LHCN-M2 (cell line): Measurements from ENCODE around the gene MARK1. TPM values are rescaled to one million over a fixed set of nuclear protein-coding genes. Genes with fewer than 3 reads are reported as not detected.

Experiments
- DNase-seq: peaks from one replicate; pipeline ENCODE4 v3.0.0-alpha.2; 2012; ENCODE audit warnings: low read depth
- polyA plus RNA-seq: library from polyadenylated mRNA; unstranded; fragments of >200 nt; gene quantifications from one replicate; pipeline ENCODE4 v1.2.1, GENCODE V29; 2012; ENCODE audit warnings: missing spikeins
- total RNA-seq: library from RNA; depleted of rRNA; stranded (reverse); fragments of >200 nt; gene quantifications from 2 replicates; pipeline ENCODE4 v1.2.3, GENCODE V29; 2014; rRNA removed

Gene MARK1
- total RNA-seq = not detected in 2 replicates
- polyA plus RNA-seq = not detected

DNA sequence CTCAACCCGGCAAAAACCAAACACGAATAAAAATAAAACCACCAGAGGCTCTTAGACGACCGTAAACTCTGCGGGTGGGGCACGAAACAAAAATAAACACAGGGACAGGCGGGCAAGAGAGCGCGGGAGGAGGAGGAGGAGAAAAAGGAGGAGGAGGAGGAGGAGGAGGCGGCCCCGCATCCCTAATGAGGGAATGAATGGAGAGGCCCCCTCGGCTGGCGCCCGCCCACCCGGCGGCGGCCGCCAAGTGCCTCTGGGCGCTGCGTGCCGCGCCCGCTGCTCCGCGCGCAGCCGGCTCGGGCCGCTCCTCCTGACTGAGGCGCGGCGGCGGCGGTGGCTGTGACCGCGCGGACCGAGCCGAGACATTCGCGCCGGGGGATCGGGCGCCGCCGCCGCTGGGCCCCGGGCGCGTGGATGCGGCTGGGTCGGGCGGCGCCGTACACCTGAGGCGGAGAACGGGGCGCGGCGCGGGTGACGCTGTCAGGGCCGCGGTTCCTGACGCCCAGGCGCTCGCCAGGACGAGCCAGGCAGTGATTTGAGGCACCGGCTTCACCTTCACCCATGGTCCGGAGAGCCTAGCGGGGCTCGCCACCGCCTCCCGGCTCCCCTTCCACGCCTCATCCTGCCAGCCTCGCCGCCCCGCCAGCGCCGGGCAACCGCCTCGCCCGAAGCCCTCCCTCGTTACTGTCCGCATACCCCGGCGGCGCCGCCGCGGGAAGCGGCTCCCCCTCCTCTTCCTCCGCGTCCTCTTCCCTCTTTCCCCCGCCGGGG lies at the start of gene MARK1:
TSS of gene MARK1 (plus strand) at position 229 of the 771 bp plus-strand sequence. CDS start 687 bp downstream, outside the sequence.
- DNase-seq = no peak

DNA sequence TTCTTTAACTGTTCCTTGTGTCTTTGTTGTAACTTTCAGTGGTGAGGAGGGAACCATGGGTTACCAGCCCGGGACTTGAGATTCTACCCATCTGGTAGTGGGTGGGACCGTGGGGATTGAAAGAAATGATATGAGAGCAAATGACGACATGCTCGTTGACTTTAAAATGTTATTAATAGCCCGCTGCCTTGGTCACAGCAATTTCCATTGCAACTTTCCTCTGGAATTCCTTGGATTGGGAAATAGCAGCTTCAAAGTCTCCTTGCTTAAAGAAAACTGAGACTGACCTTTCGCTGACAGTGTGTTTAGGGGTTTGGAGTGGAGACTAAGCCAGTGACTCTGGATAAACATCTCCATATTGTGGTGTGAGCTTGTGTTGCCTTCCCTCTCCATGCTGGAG lies 44.2 kb upstream of the MARK1 start:
- DNase-seq = no peak

DNA sequence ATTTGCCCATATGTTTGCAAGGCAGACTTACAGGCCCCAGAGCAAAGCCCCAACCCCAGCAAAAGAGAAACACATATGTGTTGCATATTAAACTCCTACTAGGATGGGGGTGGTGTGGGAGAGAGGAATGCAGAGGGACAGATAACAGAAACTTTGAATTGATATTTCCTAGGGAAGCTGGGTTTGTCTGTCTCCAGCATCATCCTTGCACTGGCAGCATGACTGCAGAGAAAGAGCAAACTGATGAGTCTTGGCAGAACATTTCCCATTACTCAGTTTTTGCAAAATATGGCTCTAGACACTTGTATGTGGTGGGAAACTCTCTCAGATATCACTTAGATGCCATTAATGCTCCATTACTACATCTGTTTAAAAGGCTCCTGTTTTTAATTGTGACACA lies 43.8 kb upstream of the MARK1 start:
- DNase-seq = no peak

DNA sequence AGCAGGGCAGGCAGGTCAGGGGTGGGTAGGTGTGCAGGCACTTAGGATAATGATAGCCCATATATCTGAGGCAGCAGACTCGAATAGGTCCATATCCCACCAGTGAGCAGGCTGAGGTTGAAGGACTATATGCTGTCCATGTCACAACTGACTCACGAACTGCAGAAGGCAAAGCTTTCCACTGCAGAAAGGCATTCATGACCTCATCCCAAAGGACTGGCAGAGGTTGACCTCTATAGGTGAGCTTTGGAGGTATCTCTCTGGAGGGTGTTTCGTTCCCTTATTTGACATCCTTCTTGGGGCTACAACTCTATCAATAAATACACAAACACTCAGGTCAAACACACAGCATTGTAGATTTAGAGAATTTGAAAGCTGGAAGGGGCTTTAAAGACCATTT lies 42.8 kb upstream of the MARK1 start:
- DNase-seq = no peak

DNA sequence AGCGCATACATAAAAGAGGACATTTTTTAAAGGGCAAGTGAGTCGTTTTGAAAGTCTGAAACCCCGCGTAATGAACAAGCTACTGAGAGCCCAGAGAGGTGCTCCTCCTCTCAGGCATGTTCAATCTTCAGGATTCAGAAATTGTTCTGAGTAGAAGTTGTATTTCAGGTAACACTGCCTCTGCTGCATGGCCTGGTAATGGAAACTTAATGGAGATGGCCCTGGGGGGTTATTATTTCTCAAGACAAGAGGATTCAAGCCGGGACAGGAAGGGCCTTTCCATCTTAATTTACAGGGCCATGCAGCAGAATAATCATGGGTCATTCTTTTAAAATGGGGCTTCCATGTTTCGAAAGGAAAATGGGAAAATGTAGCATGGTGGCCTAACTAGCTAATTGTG lies 42.1 kb upstream of the MARK1 start:
- DNase-seq = no peak

DNA sequence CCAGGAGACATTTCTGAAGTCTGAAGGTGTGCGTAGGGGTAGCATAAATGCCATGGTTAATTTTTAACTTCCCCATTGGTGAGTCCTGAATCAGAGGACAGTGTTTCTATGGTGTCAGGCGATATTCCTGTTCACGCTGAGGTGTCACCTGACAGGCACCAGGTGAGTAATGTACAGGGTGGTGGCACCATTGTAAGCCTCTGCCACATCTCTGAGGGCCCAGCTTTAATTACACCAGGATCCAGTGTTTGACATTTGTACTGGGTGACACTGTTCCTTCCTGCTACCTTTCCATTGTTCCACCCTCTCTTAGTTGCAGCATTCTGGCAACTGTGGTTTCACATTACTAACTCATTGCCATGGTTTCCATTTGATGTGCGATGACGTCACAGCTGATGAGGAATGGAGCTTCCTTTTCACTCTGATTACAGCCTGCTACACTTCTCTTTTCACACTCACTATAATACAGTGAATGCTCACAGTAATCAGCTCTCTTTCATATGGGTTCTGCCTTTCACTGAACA lies 40.6 kb upstream of the MARK1 start:
- peak; percentile 20 for DNase-seq

DNA sequence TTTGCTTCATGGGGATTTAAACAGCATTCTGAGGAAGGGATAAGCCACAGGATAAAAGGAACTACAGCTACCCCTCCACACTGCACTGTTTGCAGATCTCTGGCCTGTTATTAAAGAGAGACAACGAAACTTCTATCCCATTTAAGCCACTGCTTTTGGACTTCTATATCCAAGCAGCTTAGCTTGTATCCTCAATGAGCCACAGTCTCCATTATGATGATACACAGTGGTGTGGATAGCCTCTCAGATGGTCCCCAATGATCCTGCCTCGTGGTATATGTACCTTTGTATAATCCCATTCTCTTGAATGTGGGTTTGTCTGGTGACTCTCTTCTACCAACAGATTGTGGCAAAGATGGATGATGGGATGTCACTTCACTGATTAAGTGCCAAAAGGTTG lies 36.0 kb upstream of the MARK1 start:
- DNase-seq = no peak

DNA sequence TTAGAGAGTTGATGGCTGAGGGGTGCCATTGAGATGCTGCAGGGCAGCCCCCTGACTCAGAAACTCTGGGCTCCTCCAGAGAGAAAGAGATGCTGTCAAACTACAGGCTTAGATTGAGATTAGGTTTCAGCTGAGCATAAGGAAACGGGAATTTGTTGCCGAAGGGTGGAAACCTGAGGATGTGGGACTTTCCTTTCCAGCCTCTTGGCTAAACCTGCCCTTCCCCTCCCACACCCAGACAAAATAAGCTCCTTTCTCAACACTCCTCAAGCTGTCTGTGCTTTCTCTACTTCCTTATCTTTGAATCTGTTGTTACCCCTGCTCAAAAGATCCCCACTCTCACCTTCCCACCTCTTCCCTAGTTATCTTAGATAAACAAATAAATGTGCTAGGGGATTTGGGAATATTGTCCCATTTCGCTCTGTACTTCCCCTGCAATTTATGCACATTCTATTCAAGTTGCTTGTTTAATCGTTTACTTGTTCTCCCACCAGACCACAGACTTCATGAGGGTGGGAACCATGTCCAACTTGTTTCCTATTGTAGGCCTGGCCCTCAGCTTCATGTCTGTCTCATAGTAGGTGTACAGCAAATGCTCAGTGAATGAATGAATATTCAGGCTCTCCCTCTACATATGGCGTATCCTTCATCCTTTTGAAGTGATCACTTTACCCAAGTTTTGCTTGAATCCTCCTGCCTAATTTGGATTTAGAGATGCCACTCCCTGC lies 30.6 kb upstream of the MARK1 start:
- no peak for DNase-seq

DNA sequence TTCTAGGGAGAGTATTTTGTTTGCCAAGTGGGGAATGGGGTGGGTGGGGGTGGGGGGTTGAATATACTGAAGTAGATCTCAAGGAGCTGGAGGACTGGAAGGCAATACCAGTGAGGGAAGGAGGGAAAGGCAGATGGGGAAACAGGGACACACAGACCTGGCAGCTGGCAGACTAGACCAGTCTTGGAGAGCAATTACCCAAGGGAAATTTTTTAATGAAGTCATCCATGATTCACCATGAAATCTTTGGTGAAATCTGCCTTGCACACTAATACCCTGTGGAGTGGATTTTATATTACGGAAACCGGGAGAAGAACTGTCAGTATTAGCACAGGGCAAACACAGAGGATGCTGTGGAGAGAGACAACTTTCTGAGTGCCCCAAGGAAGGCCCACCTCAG lies 29.7 kb upstream of the MARK1 start:
- peak; percentile 15 for DNase-seq

DNA sequence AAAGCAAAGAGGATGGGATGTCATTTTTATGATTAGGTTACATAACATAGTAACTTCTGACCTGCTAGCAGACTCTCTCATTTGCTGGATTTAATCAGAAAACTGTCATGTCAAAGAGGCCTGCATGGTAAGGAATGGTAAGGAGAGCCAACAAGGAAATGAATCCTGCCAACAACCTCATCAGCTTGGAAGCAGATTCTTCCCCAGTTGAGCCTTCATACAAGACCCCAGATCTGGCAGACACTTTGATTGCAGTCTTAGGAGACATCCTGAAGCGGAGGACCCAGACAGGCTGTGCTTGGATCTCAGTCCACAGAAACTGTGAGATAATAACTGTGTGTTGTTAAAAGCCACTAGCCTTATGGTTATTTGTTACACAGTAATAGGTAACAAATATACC lies 27.6 kb upstream of the MARK1 start:
- DNase-seq = no peak

DNA sequence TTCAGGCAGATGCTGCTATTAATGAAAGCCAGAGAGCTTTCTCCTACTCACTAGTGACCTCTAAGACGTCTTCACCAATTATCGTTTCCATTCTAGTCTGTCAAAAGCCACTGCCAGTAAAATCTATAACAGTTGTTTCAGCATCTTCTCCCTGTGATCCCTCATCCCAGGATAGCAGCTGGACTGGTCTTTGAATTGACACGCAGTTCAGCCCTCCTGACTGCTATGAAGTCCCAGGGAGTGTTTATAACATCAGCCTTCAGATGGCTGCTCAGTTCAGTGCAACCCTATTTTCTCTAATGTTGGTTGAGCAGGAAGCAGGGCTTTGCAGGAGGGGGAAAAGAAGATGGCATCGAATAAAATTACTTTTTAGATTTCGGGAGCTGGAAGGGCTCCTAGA lies 23.6 kb upstream of the MARK1 start:
- DNase-seq = no peak

DNA sequence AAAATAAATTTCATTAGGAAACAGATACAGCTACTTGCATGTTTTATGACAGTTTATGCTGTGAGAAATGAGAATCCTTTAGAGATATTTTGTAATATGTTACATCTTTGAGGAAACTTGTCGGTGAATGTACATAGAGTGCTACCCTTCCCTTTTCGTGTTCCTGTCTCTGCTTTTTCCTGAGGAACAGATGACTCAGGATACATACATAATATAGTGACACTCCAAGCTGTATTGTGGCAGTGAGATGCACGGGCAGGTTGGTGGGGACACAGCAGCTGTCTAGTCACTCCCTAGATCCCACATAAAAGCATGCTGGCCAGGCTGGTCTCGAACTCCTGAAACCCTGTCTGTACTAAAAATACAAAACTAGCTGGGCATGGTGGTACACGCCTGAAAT lies 20.9 kb upstream of the MARK1 start:
- DNase-seq = no peak

DNA sequence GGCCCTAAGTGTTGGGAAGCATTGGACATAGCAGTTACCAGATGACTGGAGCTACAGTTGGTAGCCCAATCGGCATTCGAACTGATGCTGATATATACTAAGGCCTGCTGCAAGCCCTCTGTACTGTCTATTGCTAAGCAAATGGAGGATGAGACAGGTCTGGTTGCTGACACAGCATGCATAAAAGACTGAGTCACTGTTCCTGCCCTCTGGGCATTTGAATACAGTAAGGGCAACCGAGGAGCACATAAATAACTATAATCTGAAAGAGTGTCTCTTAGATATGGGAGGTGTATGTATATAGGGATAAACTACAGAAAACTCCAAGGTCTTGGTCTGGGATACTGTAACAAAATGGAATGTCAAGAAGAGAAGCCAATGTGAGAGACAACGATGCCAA lies 16.8 kb upstream of the MARK1 start:
- no peak for DNase-seq

DNA sequence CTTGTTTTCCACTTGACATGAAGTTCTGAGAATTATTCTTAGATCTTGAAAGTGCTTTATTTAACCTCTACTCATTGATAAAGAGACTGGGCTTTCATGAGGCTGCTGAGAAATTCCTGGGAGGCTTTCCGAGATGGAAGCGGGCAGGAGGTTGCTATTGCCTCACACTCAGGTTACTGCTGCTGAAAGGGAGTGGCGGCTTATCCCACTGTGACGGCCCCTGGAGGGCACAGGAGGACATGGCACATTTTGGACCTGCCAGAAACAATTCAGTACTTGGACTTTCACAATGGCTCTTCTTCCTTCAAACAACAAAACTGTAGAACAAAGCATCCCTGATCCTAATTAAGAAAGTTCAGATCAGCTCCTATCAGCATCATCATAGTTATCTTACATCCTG lies 16.2 kb upstream of the MARK1 start:
- no peak for DNase-seq

DNA sequence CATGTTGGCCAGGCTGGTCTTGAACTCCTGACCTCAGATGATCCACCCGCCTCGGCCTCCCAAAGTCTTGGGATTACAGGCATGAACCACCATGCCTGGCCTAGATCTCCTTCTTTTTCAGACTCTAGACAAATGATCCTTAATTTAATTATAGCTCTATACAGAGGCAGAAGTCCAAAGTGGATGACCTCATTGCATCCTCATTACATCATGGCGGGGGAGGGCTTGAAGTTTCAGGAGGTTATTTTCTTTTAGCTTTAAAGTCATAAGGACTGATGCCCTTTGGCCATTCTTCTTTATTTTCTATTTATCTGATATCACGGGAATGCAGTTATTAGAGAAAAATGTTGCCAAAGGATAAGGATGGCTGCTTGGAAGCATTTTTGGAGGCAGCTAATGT lies 14.1 kb upstream of the MARK1 start:
- DNase-seq = no peak

DNA sequence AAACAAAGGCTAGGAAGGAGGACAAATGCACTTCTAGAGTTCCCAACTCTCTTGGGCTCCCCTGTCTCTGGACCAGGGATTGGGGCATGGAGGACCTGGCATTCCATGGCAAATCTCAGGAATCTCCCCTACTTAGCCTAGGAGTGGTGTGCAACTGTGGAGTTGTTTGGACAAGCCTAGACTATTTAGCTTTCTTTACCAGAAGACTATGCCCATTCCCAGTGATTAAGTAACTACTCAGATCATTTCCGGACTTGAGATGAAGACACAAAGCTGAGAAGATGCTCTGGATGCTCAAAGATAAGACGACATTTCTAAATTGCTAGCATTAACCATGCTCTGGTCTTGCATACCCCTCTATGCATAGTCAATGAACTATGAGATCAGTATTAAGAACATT lies 13.7 kb upstream of the MARK1 start:
- no peak for DNase-seq

DNA sequence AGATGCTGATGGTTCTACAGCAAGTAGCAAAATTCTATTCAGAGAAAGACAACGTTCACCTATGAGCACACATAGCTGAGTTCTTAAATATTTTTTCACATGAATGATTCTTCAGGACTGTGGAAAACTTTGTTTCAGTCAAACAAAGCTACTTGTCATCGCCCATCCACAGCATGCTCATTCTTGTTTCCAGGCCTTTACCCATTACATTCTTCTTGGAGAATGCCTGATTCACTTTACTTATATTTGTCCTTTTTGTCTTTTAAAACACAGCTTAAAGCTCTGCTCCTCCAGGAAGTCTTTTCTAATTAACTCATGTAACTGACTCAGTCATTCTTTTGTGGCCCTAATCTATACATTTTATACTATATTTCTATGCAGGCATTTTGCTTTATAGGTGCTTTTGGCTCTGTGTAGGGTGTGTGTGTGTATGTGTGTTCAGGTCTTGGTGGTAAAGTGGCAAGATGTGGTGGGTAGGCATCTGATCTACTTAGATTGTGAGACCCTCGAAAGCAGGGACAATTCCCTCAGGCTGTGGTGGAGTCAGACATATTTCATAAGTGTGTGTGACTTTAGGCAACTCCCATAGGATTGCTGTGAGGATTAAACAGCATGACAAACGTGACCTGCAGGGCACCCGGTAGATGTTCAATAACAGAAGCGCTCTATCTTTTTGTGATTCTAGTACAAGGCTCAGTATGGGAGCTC lies 11.8 kb upstream of the MARK1 start:
- no peak for DNase-seq

DNA sequence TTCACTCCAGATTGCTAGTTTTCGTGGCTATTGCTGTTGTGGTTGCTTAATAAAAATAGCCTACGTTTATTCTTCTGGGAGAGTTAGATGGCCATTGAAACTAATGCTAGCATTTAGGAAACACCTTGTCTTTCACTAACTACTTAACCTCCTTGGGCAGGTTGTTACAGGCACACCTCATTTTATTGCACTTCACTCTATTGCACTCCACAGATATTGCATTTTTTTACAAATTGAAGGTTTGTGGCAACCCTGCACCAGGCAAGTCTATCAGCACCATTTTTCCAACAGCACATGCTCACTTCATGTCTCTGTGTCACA lies 11.3 kb upstream of the MARK1 start:
- no peak for DNase-seq

DNA sequence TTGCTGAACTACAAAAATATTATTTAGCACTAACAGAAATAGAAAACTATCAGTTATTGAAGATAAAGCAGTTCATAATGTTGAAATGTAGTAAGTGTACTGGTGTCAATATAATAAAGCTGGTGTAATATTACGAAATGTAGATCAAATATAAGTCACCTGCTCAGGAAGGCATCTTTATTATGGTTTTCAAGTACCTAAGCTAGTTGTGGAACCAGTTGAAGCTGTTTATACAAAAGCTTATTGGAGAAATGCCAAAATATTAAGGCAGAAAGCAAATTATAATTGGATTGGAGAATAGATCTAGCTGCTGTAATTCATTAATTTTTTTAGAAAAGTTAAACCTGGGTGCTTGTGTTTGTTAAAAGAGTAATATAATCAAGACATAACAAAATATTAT lies 6.2 kb upstream of the MARK1 start:
- no peak for DNase-seq

DNA sequence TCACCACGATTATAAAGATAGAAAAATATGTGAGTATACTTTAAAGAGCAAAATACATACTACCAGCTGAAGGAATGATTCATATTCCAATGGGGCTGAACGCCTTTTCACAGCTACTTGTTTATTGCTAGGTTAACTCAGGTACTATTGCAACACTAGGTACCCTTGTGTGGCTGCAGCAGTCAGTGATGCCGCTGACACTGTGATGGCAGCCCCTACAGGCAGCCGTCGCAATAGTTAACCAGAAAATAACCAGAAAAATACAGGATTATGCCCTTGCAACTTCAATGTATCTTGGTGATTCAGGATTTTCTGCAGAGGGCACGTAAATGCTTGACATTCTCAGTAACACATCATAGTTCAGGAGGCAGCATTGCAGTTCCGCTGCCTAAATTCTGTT lies 1.6 kb upstream of the MARK1 start:
- no peak for DNase-seq

DNA sequence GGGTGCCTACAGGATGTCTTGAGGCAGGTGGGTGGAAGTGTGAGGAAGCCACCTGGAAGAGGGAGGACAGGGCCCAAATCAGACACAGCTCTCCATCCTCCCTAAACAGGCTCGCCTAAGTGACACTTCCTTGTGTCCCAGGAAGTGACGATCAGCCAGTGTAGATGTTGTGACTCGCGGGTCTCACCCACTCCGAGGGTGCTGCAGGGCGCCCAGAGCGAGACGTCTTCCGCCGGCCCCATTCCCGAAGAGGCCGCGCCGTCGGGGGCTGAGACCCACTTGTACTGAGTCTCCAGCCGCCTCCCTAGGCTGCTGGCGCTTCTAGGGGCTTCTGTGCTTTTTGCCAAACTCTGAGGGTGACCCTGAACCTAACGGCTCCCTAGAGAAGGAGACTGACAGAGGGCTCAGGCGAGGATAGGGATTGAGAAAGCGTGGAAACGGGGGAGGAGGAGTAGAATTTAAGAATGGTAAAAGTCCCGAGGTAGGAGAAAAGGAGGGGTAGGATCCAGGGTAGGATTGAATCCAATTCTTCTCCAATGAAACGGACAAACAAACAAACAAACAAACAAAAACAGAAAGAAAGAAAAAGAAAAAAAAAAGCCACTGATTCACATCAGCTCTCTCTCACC lies 543 bp upstream of the MARK1 start:
- no peak for DNase-seq
